ENCODE results near the gene ICAM3.

Gene ICAM3

DNA sequence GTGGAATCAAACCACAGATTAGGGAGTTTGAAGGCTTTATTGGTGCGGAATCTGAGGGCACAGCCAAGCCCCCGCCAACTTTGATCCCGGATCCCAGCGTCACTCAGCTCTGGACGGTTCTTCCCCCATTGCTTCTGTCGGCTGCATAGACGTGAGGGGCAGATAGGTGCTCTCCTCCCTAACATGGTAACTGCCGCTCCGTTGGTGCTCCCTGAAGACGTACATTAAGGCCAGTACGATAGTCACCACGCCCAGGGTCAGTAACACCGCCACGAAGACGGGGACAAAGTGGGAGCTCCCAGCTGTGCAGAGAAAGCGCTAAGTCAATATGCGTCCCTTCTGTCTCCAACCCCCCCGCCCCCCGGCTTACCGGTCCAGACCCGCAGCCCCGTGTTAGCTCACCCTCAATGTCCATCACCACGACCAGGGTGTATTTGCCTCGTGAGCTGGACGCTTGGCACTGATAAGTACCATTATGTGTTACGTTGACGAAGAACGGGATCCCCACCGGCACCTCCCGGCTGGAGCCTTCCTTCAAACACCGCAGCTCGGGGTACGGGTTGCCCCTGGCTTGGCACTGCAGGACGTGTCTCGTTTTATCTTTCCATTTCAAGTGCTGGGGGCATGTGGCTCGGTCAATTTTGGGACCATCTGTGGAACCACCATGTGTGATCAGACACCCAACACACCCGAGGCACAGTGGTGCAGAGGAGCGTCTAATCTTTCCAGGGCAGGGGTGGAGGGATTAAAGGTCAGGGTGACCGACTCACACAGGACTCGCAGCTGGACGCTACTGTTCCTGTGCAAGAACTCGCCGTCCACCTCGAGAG, 5.5 kb downstream of the ICAM3 start:
- Histone ChIP-seq H3K9me3 (ENCODE audit: control insufficient read depth, low read length) (no peaks in the 10 kb centered on the region), H3K4me3 (ENCODE audit: insufficient read depth, low read depth, low read length) (peak overlapping the region; percentile 63), H3K4me1 (ENCODE audit: control insufficient read depth, insufficient read depth, low read length) (peaks cover 17% of the 10 kb centered on the region), H3K27ac (ENCODE audit: insufficient read depth, low read depth, low read length, poor library complexity, severe bottlenecking) (no peak overlapping the region), H3K36me3 (ENCODE audit: control insufficient read depth, insufficient read depth, low read length) (peaks cover 13% of the 10 kb centered on the region), H3K27me3 (ENCODE audit: control insufficient read depth, insufficient read depth, low read length, poor library complexity, severe bottlenecking) (peaks cover 19% of the 10 kb centered on the region)
- 4% methylated on average over 44 of the region's 44 CpGs for WGBS, 2 experiments

DNA sequence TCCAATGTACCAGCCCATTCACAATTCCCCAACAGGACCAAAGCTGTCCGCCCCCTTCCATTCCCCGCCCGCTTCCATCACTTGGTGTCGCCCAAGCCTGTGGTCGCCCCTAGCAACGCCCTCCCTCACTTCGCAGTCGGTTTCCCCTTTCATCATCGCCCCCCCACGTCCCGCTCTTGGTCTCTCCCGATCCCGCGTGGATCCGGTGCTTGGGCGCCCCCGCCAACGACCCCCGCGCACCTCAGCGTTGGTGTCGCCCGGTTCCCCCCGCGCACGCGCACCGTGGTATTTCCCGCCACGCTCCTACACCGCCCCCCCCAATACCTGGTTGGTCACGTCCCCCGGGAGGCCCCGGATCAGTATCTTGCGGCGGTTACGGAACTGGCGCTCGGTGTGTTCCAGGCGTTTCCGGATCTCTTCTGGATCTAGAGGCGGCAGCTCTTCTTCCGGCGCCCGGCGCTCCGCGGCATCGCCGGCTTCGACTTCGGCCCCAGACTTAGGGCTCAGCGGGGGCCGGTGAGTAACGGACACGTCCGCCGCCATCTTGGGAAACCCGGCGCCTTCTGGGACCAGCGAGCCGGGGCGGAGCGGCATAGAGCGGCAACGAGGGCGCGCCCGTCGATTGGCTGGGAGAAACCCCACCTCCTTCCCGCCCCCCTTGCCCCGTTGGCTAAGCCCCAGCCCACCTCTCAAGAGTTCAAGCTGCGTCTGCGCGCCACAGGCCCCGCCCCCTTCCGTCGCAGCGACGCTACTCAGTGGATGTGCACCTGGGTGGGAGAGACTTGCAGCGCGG, 6.3 kb downstream of the ICAM3 start, which contains the start of gene RAVER1:
Gene RAVER1, minus strand, starts transcription at position 565 of the 793 bp plus-strand sequence. Its CDS starts 22 bp downstream, at position 543.
- Histone ChIP-seq H3K9me3 (ENCODE audit: control insufficient read depth, low read length) (no peaks in the 10 kb centered on the region), H3K4me1 (ENCODE audit: control insufficient read depth, insufficient read depth, low read length) (peaks cover 17% of the 10 kb centered on the region), H3K36me3 (ENCODE audit: control insufficient read depth, insufficient read depth, low read length) (peaks cover 19% of the 10 kb centered on the region), H3K27ac (ENCODE audit: insufficient read depth, low read depth, low read length, poor library complexity, severe bottlenecking) (peak within 1 kb of the TSS; percentile 93), H3K27me3 (ENCODE audit: control insufficient read depth, insufficient read depth, low read length, poor library complexity, severe bottlenecking) (peaks cover 19% of the 10 kb centered on the region), H3K4me3 (ENCODE audit: insufficient read depth, low read depth, low read length) (peak within 1 kb of the TSS; percentile 63)
- 0% methylated on average over 82 of the region's 82 CpGs for WGBS, 2 experiments

GRCh38 chr19:10332158-10332964, 7.1 kb downstream of the ICAM3 start:
- Histone ChIP-seq H3K27ac (ENCODE audit: insufficient read depth, low read depth, low read length, poor library complexity, severe bottlenecking) (no peak overlapping the region), H3K36me3 (ENCODE audit: control insufficient read depth, insufficient read depth, low read length) (peaks cover 25% of the 10 kb centered on the region), H3K4me1 (ENCODE audit: control insufficient read depth, insufficient read depth, low read length) (peaks cover 17% of the 10 kb centered on the region), H3K4me3 (ENCODE audit: insufficient read depth, low read depth, low read length) (peak overlapping the region; percentile 63), H3K9me3 (ENCODE audit: control insufficient read depth, low read length) (no peaks in the 10 kb centered on the region), H3K27me3 (ENCODE audit: control insufficient read depth, insufficient read depth, low read length, poor library complexity, severe bottlenecking) (peaks cover 19% of the 10 kb centered on the region)
- WGBS, 2 experiments = 41 to 44% methylated on average over 18 of the region's 18 CpGs

GRCh38 chr19:10329555-10329954, 9.9 kb downstream of the ICAM3 start:
- Histone ChIP-seq H3K36me3 (ENCODE audit: control insufficient read depth, insufficient read depth, low read length) (peaks cover 36% of the 10 kb centered on the region), H3K27me3 (ENCODE audit: control insufficient read depth, insufficient read depth, low read length, poor library complexity, severe bottlenecking) (peaks cover 9% of the 10 kb centered on the region), H3K27ac (ENCODE audit: insufficient read depth, low read depth, low read length, poor library complexity, severe bottlenecking) (no peak overlapping the region), H3K4me1 (ENCODE audit: control insufficient read depth, insufficient read depth, low read length) (peaks cover 17% of the 10 kb centered on the region), H3K4me3 (ENCODE audit: insufficient read depth, low read depth, low read length) (no peak overlapping the region), H3K9me3 (ENCODE audit: control insufficient read depth, low read length) (no peaks in the 10 kb centered on the region)
- 95 to 96% methylated on average over 13 of the region's 13 CpGs for WGBS, 2 experiments

- 96 to 97% methylated on average over 41 of the region's 41 CpGs for WGBS, 2 experiments
- H3K4me1 ChIP-seq (ENCODE audit: control insufficient read depth, insufficient read depth, low read length) = peaks cover 10% of the 10 kb centered on the region
- no peak overlapping the region for H3K4me3 ChIP-seq (ENCODE audit: insufficient read depth, low read depth, low read length)
- no peaks in the 10 kb centered on the region for H3K9me3 ChIP-seq (ENCODE audit: control insufficient read depth, low read length)
- H3K27me3 ChIP-seq (ENCODE audit: control insufficient read depth, insufficient read depth, low read length, poor library complexity, severe bottlenecking) = peaks cover 1% of the 10 kb centered on the region
- no peak overlapping the region for H3K27ac ChIP-seq (ENCODE audit: insufficient read depth, low read depth, low read length, poor library complexity, severe bottlenecking)
- H3K36me3 ChIP-seq (ENCODE audit: control insufficient read depth, insufficient read depth, low read length) = peaks cover 40% of the 10 kb centered on the region
Observed at GRCh38 chr19:10328558-10329429, 10.6 kb downstream of the ICAM3 start.

- Histone ChIP-seq H3K27ac (ENCODE audit: insufficient read depth, low read depth, low read length, poor library complexity, severe bottlenecking) (no peak overlapping the region), H3K4me3 (ENCODE audit: insufficient read depth, low read depth, low read length) (no peak overlapping the region), H3K4me1 (ENCODE audit: control insufficient read depth, insufficient read depth, low read length) (peaks cover 10% of the 10 kb centered on the region), H3K9me3 (ENCODE audit: control insufficient read depth, low read length) (no peaks in the 10 kb centered on the region), H3K36me3 (ENCODE audit: control insufficient read depth, insufficient read depth, low read length) (peaks cover 47% of the 10 kb centered on the region), H3K27me3 (ENCODE audit: control insufficient read depth, insufficient read depth, low read length, poor library complexity, severe bottlenecking) (no peaks in the 10 kb centered on the region)
- WGBS, 2 experiments = 96 to 97% methylated on average over 7 of the region's 7 CpGs
Observed at GRCh38 chr19:10327793-10328192, 11.6 kb downstream of the ICAM3 start.

DNA sequence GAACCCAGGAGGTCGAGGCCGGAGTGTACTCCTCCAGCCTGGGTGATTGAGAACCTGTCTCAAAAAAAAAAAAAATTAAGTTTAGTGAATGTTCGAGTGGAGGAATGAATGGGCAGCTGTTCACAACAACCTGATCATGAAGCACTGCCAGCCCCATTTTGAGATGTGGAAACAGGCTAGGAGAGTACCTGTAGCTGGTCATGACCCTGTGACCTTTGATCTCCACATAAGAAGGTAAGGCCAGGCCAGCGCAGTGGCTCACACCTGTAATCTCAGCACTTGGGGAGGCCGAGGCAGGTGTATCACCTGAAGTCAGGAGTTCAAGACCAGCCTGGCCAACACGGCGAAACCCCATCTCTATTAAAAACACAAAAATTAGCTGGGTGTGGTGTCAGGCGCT, 13.7 kb downstream of the ICAM3 start:
- Histone ChIP-seq H3K27me3 (ENCODE audit: control insufficient read depth, insufficient read depth, low read length, poor library complexity, severe bottlenecking) (no peaks in the 10 kb centered on the region), H3K4me1 (ENCODE audit: control insufficient read depth, insufficient read depth, low read length) (no peaks in the 10 kb centered on the region), H3K36me3 (ENCODE audit: control insufficient read depth, insufficient read depth, low read length) (peaks cover 65% of the 10 kb centered on the region), H3K4me3 (ENCODE audit: insufficient read depth, low read depth, low read length) (no peak overlapping the region), H3K27ac (ENCODE audit: insufficient read depth, low read depth, low read length, poor library complexity, severe bottlenecking) (no peak overlapping the region), H3K9me3 (ENCODE audit: control insufficient read depth, low read length) (no peaks in the 10 kb centered on the region)
- WGBS, 2 experiments = 93% methylated on average over 8 of the region's 8 CpGs

- Histone ChIP-seq H3K4me1 (ENCODE audit: control insufficient read depth, insufficient read depth, low read length) (no peaks in the 10 kb centered on the region), H3K4me3 (ENCODE audit: insufficient read depth, low read depth, low read length) (no peak overlapping the region), H3K9me3 (ENCODE audit: control insufficient read depth, low read length) (no peaks in the 10 kb centered on the region), H3K27ac (ENCODE audit: insufficient read depth, low read depth, low read length, poor library complexity, severe bottlenecking) (no peak overlapping the region), H3K27me3 (ENCODE audit: control insufficient read depth, insufficient read depth, low read length, poor library complexity, severe bottlenecking) (no peaks in the 10 kb centered on the region), H3K36me3 (ENCODE audit: control insufficient read depth, insufficient read depth, low read length) (peaks cover 54% of the 10 kb centered on the region)
- 96 to 97% methylated on average over 19 of the region's 19 CpGs for WGBS, 2 experiments
Observed at GRCh38 chr19:10321874-10322835, 17.3 kb downstream of the ICAM3 start.
